Stimulated activated CD4-positive, alpha-beta T cell treated with anti-CD3 and anti-CD28 coated beads, Interleukin-4, amount 100 ng/mL, for 1 hour (primary cell): ENCODE results near the gene RAD21L1.
"Not testable (repeated sequence)": the region's sequence is repeated elsewhere in the genome, so short reads cannot be mapped to it uniquely, and the experiment has no call there.

Source experiments
- DNase-seq: peaks from one replicate; pipeline ENCODE4 v3.0.0-alpha.2; 2020

Gene RAD21L1

DNA sequence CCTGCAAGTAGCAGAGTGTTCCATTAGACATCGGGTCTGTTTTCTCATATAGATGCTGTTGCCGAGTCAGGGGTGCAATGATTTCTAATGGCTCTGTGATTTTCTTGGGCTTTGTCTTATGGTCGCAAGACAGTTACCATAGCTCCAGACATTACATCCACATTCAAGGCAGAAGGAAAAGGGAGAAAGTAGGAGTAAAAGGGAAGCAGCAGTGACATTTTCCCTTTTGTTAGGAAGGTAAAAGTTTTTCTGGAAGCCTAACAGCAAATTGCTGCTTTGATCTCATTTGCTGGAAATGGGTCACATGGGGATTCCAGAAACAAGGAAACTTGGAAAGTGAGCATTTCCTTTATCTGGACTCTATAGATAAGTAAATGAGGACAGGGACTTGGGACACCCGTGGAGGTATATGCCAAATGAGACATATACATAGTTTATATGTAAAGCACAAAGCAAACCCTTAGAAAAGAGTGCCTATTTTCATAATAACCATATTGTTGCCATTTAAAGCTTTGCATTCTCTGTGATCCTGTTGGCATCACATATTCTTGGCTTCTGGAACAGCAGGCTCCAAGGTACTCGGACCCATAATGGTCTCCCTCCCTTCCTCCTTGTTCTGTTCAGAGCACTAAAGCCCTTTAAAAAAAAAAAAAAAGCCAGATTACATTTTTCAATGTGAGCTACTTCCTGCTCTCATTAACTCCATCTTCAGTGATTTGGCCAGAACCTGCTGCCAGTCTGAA is 22.9 kb upstream of the RAD21L1 start, which contains the start of gene C20orf202:
Gene C20orf202, plus strand, starts transcription at position 693 of the 743 bp plus-strand sequence. CDS start 132 bp downstream, outside the sequence.
- DNase-seq = no peak

DNA sequence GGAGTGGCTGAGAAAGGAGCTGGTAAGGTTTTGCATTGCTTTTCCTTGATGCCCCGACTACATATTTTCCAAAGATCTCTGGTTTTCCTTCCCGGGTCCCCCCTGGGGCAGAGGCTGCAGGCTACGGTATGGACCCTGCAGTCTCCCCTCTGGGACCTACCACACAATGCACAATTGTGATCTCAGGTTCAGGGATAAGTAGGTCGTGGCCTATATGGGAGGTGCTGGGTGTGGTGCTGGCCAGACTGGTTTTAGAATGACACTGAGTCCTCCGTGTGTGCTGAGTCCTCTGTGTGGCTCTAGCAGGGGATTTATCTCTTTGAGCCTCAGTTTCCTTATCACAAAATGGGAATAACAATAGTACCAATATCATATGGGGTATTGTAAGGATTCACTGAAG is 22.2 kb upstream of the RAD21L1 start:
- no peak for DNase-seq

DNA sequence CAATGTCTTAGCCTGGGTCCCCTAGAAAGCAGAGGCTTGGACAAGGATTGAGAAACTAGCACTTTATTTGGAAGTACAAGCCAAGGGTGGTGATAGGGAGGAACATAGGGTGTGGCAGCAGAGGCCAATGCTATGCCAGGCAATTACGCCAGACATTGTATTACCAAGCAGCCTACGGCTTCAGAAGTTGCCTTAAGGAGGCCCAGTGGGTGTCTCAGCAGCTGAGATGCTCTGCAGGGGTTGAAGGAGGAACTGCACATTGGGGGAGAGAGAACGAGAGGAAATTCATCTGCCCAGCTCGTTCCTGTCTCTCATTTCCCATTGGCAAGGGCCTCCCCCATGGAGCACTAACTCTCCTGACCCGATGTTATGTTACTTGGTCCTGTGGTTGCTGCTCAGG is 21.7 kb upstream of the RAD21L1 start:
- DNase-seq = no peak

DNA sequence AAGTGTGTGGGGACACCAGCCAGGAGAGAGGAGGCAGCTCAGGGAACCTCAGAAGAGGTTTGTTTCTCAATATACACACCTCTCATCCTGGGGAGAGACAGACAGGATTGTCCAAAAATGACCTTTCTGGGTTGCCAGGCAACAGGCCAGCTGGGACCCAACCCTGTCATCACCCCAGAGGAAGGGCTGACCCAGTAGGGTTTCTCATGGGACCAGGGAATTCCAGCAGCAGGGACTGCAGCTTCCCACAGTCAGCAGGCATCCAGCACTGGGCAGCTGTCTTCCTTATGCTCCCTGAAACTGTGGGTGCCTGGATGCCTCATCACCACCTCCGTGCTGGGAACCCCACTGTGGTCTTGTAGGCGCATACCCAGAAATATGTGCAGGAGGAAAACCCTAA is 21.3 kb upstream of the RAD21L1 start:
- DNase-seq = no peak

DNA sequence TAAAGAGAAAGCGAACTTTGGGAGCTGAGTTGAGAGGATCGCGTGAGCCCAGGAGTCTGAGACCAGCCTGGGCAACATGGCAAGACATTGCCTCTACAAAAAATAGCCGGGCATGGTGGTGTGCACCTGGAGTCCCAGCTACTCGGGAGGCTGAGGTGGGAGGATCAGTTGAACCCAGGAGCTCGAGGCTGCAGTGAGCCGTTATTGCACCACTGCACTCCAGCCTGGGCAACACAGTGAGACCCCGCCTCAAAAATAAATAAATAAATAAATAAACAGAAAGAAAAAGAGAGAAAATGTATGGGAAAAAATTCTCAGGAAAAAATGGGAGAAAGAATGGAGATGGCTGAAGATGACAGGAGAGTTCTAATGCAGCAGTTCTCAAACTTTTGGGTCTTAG is 20.0 kb upstream of the RAD21L1 start:
- DNase-seq = no peak

DNA sequence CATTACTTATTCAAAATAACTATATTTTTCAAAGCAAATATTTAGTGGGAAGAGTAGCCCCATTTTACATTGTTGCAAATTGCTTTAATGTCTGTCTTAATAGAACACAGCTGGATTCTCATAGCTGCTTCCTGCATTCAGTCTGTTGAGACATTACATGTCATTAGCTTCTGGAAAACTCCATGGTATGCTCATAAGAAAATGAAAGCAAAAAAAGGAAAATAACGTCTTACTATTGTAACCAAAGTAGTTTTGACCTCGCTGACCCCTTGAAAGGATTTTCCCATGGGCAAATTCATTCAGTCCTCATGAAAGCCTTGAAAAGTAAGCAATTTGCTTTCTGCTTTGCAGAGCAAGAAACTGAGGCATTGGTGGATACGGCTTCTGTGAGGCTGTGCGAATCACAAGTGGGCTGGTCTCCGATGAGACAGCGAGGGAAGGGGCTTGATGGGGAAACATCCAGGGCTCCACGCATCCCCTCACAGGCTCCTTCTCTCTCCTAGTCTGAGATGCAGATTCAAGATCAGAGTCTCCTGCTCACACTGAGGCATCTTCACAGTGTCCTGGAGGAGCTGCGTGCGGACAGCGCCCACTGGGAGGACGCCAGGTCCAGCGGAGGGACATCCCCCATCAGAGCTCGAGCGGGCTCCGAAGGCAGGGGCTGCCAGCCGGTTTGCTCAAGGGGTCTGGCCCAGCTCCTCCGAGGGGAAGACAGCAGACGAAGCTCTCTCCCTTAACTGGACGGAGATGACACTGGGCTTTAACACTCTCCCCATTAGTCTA is 19.3 kb upstream of the RAD21L1 start:
- no peak for DNase-seq

DNA sequence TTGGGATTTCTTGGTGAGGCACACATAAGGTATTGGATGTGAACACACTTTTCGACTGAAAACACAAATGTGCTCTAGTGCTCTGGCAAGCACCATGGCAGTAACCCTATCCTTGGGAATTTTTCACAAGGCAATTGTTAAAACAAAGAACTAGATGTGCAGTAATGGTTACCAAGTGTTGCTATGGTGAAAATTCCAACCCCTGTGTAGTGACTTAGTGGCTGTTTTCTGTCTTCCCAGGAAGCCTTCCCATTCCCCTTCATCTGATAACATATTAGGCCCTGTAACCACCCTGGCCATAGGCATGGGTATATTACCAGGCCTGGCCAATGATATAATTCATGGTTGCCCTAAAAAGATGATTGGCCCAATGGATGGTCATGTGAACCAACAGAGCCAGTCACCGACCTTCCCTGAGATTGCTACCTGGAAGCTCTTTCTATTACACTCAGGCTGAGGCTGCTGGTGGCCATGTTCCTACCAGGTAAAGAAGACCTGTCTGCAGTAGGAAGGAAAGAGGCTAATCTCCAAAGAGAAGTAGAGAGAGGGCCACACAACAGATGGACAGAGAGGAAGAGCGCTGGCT is 18.5 kb upstream of the RAD21L1 start:
- no peak for DNase-seq

DNA sequence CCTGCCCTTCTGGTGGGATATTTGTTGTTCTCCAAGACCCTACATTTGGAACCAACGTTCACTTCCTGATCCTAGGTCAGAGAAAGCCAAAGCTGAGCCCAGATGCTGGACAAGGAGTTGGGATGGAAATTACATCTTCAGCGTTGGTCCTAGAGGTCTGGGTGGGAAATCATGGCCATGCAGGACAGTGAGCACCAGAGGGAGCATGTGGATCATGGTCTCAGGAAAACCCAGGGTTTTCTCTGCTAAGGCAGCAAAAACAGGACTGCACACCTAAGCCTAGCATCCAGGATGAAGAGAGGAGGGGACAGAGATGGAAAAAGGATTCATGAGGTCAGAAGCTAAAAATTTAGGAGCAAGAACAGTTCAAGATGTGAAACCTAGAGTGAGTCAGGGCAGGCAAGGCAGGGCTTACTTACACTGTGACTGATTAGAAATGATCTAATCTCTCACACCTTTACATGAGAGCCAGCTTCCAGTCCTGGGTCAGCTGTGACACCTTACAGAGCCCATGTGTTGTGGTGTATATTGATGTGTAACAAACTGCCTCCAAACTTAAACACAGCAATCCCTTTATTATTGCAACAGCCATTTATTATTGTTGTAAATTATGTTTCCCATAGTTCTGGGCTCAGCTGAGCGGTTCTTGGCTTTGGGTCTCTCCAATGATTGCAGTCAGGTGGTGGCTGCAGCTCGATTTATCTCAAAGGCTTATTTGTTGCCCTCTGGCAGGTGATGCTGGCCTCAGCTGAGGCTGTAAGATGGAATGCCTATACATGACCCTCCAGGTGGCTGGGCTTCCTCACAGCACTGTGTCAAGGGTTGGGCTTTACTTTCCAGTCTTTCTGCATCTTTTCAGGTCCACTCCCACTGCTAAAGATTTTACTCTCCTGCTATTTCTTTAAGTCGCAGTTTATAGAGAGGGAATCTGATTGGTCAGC is 16.1 kb upstream of the RAD21L1 start:
- no peak for DNase-seq

DNA sequence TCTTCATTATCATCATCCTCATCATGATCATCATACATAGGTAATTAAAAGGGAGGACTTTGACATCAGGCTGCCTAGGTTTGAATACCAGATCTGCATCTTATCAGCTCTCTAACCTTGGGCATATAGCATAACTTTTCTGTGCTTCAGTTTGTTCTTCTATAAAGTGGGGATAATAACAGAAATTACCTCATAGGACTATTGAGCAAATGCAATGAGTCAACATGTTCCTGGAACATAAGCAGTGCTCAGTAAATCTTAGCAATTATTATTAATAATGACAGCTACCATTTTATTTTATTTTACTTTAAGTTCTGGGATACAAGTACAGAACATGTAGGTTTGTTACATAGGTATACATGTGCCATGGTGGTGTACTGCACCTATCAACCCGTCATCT is 15.3 kb upstream of the RAD21L1 start:
- DNase-seq = no peak

DNA sequence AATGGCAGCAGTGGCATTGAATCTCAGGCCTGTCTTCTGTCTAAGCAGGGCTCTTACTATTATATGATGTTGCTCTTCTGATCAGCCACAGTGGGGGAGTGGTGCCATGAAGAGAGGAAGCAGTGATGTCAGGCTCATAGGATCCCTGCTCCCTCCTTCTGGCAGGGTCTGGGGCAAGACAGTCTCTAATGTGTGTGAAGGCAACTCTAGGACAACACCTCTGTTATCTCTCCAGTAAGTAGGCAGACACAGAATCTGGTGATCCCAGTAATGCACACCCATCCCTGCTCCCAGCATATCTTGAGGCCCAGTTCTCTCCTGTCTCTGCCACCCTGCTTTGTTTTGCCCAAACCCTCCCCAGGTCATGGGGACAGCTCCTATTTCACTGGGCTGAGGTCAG is 13.8 kb upstream of the RAD21L1 start:
- no peak for DNase-seq

DNA sequence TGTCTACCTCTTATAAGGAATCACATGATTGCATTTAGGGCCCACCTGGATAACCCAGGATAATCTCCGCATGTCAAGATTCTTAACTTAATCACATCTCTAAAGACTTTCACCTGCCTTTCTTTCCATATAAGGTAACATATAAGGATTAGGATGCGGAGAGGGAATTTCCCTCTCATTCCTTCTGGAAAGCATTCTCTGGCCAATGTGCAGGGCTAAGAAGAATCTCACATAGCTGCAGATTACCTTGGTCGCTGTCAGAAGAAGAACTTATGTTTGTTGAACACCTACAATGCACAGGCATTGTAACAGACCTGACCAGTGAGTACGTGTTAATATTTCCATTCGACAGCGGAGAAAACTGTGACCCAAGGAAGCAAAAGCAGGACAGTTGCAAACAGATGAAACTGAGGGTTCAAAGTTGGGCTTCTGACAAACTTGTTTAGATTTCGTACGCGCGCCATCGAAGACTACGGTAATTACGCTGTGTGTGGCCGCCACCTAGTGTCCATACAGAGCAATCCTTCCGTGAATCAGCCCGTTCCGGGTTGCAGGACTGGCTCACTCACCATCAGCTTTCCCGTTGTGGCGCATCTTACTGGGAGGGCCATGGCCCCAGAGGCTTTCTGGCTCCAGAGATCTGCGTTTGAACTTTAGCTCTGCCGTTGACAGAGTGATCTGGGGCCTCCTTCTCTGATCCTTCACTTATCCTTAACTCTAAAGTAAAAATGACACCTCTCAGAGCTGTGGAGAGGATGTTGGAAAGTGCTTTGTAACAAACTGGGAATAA is 13.0 kb upstream of the RAD21L1 start:
- peak; percentile 67 for DNase-seq

DNA sequence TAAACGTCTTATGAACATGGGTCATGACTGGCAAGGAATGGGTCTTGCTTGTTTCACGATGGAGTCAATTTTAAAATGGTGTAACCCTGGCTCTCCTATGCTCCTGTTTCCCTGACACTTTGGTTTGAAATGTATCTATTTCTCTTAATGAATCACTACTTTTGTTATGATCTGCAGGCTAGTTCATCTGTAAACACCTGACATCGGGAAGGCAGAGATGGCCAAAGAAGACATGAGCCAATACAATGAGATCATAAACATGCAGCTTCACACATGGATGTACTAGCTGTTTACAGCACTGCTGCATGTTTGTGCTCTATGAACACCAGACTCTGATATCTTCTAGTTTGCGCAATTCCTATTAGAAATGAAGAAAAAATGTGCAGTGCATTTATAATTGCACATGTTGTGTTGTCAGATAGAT is 11.0 kb upstream of the RAD21L1 start:
- DNase-seq = no peak

DNA sequence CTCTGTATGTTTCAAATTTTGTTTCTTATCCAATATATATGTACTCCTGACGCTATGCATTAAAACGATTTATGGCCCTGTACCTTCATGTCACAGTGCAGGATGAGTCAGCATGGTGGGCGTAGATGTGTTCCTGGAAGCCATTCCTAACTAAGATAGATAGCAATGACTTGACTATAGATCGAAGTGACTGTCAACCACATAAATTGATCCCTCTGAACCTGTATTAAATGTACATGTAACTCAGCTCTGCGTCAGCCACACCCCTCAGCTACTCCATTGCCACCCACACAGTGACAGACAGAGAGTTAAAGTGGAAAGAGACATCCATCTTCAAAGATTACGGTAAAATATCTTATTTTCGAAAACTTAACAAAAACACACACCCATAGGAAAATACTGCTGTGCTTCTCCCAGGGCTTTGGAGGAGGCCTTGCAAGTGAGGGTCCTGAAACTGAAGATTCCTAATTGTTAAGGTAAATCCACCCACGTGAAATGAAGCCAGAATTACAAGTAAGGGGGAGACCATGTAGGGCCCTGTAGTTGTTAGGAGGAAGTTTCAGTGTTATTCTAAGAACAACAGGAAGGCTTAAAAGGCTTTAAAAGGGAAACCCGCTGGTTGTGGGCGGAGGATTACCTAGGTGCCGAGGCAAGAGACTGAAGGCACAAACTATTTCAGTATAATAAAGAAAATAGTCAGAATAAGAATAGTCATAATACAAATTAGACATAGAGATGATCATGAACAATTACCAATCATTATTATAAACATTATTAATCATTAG is 10.3 kb upstream of the RAD21L1 start:
- peak; percentile 59 for DNase-seq

DNA sequence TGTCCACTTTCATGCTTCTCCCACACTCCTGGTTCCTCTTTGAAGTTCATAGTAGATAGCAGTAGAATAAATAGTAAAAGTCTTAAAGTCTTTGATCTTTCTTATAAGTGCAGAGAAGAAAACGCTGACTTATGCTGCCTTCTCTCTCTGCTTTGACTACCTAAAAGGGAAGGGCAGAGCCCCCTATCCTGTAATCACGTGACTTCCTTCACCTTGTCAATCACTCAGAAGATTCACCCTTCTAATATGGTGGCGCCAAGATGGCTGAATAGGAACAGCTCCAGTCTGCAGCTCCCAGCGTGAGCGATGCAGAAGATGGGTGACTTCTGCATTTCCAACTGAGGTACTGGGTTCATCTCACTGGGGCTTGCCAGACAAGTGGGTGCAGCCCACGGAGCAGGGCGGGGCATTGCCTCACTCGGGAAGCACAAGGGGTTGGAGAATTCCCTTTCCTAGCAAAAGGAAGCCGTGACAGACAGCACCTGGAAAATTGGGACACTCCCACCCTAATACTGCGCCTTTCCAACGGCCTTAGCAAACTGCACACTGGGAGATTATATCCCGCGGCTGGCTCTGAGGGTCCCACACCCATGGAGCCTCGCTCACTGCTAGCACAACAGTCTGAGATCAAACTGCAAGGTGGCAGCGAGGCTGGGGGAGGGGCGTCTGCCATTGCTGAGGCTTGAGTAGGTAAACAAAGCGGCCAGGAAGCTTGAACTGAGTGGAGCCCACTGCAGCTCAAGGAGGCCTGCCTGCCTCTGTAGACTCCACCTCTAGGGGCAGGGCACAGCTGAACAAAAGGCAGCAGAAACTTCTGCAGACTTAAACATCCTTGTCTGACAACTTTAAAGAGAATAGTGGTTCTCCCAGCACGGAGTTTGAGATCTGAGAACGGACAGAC is 9.1 kb upstream of the RAD21L1 start:
- not testable (repeated sequence) for DNase-seq

DNA sequence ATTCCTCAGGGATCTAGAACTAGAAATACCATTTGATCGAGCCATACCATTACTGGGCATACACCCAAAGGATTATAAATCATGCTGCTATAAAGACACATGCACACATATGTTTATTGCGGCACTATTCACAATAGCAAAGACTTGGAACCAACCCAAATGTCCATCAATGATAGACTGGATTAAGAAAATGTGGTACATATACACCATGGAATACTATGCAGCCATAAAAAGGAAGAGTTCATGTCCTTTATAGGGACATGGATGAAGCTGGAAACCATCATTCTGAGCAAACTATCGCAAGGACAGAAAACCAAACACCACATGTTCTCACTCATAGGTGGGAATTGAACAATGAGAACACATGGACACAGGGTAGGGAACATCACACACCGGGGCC is 3.1 kb upstream of the RAD21L1 start:
- not testable (repeated sequence) for DNase-seq

DNA sequence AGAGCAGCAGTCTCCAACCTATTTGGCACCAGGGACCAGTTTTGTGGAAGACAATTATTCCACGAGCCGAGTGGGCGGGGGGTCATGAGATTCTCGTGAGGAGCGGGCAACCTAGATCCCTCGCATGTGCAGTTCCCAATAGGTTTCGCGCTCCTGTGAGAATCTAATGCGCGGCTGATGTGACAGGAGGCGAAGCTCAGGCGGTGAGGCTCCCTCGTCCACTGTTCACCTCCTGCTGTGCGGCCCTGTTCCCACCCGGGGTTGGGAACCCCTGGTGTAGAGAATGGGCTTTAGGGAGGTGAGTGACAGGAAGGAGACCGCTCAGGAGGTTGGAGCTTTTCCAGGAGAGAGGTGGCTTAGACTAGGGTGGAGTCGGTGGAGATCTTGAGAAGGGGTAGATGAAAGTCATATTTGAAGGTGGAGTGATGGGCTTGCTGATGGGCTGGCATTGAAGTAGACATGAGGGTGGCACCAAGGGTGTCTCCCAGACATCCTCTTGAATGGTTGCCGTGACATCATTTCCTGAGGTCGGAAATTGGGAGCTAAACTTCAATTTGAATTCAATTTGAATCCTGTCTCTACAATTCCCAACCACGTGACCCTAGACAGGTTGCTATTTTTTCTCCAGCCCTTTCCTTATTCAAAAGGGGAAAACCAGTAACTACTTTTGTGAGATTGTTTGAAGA is 1.5 kb upstream of the RAD21L1 start:
- no peak for DNase-seq

DNA sequence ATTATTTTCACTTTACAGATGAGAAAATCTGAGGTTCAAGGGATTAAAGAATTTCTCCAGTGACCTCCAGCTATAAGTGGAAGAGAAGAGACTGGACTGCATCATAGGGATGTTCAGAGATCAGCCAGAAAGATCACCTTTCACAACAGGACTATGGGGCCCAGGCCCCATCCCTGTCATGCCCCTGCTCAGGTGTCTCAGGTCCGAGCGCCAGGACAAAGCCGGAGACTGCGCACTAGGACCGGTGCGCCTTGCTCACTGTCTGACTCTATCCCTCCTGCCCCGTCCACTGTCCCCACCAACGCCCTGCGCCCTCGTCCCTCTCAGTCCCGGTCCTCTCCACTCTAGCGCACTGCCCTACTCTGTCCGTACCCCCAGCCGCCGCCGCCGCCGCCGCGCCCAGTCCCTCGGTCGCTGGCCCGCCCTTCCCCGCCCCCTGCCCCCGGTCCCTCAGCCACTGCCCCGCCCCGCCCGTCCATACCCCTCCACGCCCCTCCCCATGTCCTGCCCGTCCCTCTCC is 521 bp upstream of the RAD21L1 start:
- DNase-seq = no peak

DNA sequence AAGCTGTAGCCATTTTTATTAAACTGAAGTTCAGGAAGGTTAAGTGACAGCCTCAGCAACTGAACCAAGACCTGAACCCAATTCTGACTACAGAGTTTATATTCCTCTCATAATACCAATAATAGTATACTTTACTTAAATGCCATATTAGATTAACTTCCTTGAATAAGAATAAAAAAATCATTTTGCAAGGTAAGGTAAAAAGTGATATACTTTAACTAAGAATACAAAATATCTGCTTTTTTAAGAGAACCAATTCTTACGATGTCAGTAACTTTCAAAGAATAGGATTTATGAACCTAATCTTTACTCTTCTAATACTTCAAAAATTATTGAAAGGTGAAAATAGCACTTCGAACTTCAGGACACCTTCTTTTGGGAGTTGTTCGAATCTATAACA is 3.7 kb downstream of the RAD21L1 start:
- DNase-seq = no peak
